ENCODE data around the gene UFD1. TPM values are rescaled to one million over a fixed set of nuclear protein-coding genes. Genes with fewer than 3 reads are reported as not detected.

Gene UFD1
- total and polyA plus RNA-seq, 2 of the 4 experiments (the other 2 are of a cell fraction): 149 to 152 TPM

DNA sequence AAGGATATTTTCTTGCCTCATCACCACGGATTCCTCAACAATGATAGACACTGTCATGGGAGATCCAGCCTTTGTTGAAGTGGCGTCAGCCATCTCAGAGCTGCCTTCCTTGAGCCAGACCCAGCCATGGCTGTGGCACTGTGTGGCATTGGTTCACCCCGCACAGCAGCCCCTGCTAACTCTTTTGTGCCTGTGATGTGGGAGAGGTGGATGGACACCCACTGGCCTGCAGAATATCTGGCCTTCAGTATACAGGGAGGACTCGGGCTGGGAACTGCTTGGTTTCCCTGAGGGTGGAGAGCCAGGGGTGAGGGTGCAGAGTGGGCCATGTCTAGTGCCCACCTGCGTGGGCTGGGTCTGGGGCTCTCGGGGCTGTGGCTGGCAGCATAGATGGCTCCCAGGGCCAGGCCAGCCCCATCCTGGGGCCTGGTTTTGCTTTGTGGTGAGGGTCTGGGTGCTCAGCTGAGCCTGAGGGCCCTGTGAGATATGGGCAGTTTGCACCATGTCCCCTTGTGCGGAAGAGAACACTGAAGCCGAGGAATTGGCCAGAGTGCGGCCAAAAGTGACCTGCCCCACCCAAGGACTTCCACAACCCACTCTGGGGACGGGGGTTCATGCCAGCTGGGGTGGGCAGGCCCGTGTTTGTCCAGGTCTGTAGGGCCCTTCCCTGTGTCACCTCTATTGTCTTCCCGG, 39.1 kb upstream of the UFD1 start:
- no peak overlapping the region for H2BK5ac ChIP-seq (ENCODE audit: low read depth, low read length, poor library complexity, severe bottlenecking)
- TF ChIP-seq, protein P1, sequence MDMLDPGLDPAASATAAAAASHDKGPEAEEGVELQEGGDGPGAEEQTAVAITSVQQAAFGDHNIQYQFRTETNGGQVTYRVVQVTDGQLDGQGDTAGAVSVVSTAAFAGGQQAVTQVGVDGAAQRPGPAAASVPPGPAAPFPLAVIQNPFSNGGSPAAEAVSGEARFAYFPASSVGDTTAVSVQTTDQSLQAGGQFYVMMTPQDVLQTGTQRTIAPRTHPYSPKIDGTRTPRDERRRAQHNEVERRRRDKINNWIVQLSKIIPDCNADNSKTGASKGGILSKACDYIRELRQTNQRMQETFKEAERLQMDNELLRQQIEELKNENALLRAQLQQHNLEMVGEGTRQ (IDR thresholded peaks at IDR 0.05; ENCODE audit: low read depth, low read length): no peak
- TF ChIP-seq, protein P2, sequence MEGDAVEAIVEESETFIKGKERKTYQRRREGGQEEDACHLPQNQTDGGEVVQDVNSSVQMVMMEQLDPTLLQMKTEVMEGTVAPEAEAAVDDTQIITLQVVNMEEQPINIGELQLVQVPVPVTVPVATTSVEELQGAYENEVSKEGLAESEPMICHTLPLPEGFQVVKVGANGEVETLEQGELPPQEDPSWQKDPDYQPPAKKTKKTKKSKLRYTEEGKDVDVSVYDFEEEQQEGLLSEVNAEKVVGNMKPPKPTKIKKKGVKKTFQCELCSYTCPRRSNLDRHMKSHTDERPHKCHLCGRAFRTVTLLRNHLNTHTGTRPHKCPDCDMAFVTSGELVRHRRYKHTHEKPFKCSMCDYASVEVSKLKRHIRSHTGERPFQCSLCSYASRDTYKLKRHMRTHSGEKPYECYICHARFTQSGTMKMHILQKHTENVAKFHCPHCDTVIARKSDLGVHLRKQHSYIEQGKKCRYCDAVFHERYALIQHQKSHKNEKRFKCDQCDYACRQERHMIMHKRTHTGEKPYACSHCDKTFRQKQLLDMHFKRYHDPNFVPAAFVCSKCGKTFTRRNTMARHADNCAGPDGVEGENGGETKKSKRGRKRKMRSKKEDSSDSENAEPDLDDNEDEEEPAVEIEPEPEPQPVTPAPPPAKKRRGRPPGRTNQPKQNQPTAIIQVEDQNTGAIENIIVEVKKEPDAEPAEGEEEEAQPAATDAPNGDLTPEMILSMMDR (conservative IDR thresholded peaks at IDR 0.05; ENCODE audit: low read depth, low read length): no peak
- TF ChIP-seq RAD21 (IDR thresholded peaks at IDR 0.05; ENCODE audit: low read length) (no peak), FOS (IDR thresholded peaks at IDR 0.05; ENCODE audit: low read depth, low read length) (no peak), CEBPB (IDR thresholded peaks at IDR 0.05; ENCODE audit: low read depth, low read length) (no peak), CHD1 (IDR thresholded peaks at IDR 0.05; ENCODE audit: low read depth, low read length) (no peak), MXI1 (IDR thresholded peaks at IDR 0.05; ENCODE audit: borderline replicate concordance, low read depth, low read length) (no peak), RFX5 (IDR thresholded peaks at IDR 0.05; ENCODE audit: low read depth, low read length) (no peak), POLR2A (IDR thresholded peaks at IDR 0.05; ENCODE audit: low read depth, low read length) (no peak), RCOR1 (IDR thresholded peaks at IDR 0.05; ENCODE audit: insufficient replicate concordance, low read length) (no peak), MAZ (IDR thresholded peaks at IDR 0.05; ENCODE audit: borderline replicate concordance, low read depth, low read length) (no peak), SMC3 (IDR thresholded peaks at IDR 0.05; ENCODE audit: low read depth, low read length) (no peak), NFE2L2 (IDR thresholded peaks at IDR 0.05; ENCODE audit: low read depth, low read length) (no peak)
- TF ChIP-seq, protein P3, sequence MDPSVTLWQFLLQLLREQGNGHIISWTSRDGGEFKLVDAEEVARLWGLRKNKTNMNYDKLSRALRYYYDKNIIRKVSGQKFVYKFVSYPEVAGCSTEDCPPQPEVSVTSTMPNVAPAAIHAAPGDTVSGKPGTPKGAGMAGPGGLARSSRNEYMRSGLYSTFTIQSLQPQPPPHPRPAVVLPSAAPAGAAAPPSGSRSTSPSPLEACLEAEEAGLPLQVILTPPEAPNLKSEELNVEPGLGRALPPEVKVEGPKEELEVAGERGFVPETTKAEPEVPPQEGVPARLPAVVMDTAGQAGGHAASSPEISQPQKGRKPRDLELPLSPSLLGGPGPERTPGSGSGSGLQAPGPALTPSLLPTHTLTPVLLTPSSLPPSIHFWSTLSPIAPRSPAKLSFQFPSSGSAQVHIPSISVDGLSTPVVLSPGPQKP (IDR thresholded peaks at IDR 0.05; ENCODE audit: borderline replicate concordance, low read depth, low read length): no peak
- H3K36me3 ChIP-seq (ENCODE audit: control insufficient read depth, insufficient read depth, low read length): no peaks in the 10 kb centered on the region
- 87% methylated on average over 3 of the region's 12 CpGs; no CpG with 5 or more reads in 1 of the 2 experiments for WGBS, 2 experiments (ENCODE audit: extremely low coverage in 2 of 2, insufficient read length in 1 of 2)
- H3K9me3 ChIP-seq (ENCODE audit: control insufficient read depth, insufficient read depth, low read length): no peaks in the 10 kb centered on the region; the same call in 1 of the 2 replicates
- no peak overlapping the region for H2BK20ac ChIP-seq (ENCODE audit: low read depth, low read length)
- H3K9me1 ChIP-seq (ENCODE audit: insufficient read depth, low read length): no peaks in the 10 kb centered on the region
- ATAC-seq (ENCODE audit: low read depth) (no peak), DNase-seq (no peak)
- ChIA-PET POLR2A (ENCODE audit: unreplicated experiment) (interaction anchor here (0.5 kb wide), 1 partner anchor 81 kb away, joined by 3 read pairs; no protein-coding TSS in a partner anchor), CTCF (interaction anchor here (0.6 kb wide), 1 partner anchor 382 kb away, joined by 5 read pairs; no protein-coding TSS in a partner anchor)
- no peak overlapping the region for H4K91ac ChIP-seq (ENCODE audit: insufficient read depth, low read depth, low read length)
- dilution Hi-C loops (cut with HindIII; ENCODE audit: low sequenced_read_pairs, unreplicated experiment) (no loop called here), in situ Hi-C loops (cut with MboI; ENCODE audit: low sequenced_read_pairs) (no loop called here), intact Hi-C loops (cut with micrococcal nuclease) (no loop called here)
- H3K79me1 ChIP-seq (ENCODE audit: low read depth in 1 of 2, low read length in 2 of 2): no peaks in the 10 kb centered on the region
- no peak overlapping the region for H3K4me2 ChIP-seq (ENCODE audit: low read depth, low read length)
- no peak overlapping the region for H3K4ac ChIP-seq (ENCODE audit: low read depth, low read length)
- no peak overlapping the region for H2AK5ac ChIP-seq (ENCODE audit: low read depth, low read length)
- no peak overlapping the region for H3K23ac ChIP-seq (ENCODE audit: low read depth, low read length)
- no peak overlapping the region for H2BK15ac ChIP-seq (ENCODE audit: low read depth, low read length)
- H3K56ac ChIP-seq (ENCODE audit: extremely low read depth, insufficient read depth, low read length): no peak overlapping the region
- no peak overlapping the region for H4K5ac ChIP-seq (ENCODE audit: low read depth, low read length)
- no peak overlapping the region for H3K18ac ChIP-seq (ENCODE audit: low read depth, low read length)
- peaks cover 2% of the 10 kb centered on the region; the same call in 1 of the 2 replicates for H3K27me3 ChIP-seq (ENCODE audit: control insufficient read depth, insufficient read depth, low read length)
- no peak overlapping the region for H2AFZ ChIP-seq (replicated peaks; ENCODE audit: low read length, poor library complexity)
- H3K9ac ChIP-seq (ENCODE audit: low read depth, low read length): no peak overlapping the region
- H3K4me3 ChIP-seq (ENCODE audit: insufficient read depth, low read depth, low read length): no peak overlapping the region
- BruUV-seq (replicated peaks): no TSS peak
- H3K4me1 ChIP-seq (ENCODE audit: control insufficient read depth, insufficient read depth, low read length): no peaks in the 10 kb centered on the region
- no peak overlapping the region for H3K27ac ChIP-seq (ENCODE audit: insufficient read depth, low read length)
- H2BK120ac ChIP-seq (ENCODE audit: low read depth, low read length): no peak overlapping the region
- H4K8ac ChIP-seq (ENCODE audit: low read depth in 2 of 2, low read length in 2 of 2): no peak overlapping the region
- no peak overlapping the region for H3K14ac ChIP-seq (replicated peaks; ENCODE audit: low read depth, low read length)
- no peak overlapping the region for H2AK9ac ChIP-seq (replicated peaks; ENCODE audit: low read depth, low read length, poor library complexity)
- H4K20me1 ChIP-seq (ENCODE audit: insufficient read depth, low read length): peaks cover 3% of the 10 kb centered on the region
